Keratinocyte (primary cell): ENCODE measurements around the gene WRNIP1. TPM values are rescaled to one million over a fixed set of nuclear protein-coding genes. Genes with fewer than 3 reads are reported as not detected.

Experiments
- DNase-seq: peaks from one replicate; pipeline ENCODE4 v3.0.0-alpha.2; 2011; ENCODE audit warnings: low read depth, missing footprints, low spot score
- FAIRE-seq: peaks from 2 replicates; lab custom pipeline; 2011; peaks lifted over from hg19 to GRCh38; lab: Jason Lieb, UNC
- H2AFZ ChIP-seq: 2 replicates; pipeline ENCODE4 v1.6.0; 2012; ENCODE audit warnings: low read length, control low read depth, inconsistent platforms; ENCODE audit not compliant: control insufficient read depth
- H3K27ac ChIP-seq: 2 replicates; pipeline ENCODE4 v1.5.1; 2011; ENCODE audit warnings: low read length; ENCODE audit not compliant: control insufficient read depth, insufficient read depth
- H3K27me3 ChIP-seq: 3 replicates; pipeline ENCODE4 v1.6.0; 2011; ENCODE audit warnings: low read length; ENCODE audit not compliant: control insufficient read depth, insufficient read depth; ENCODE audit errors: extremely low read depth
- H3K36me3 ChIP-seq, 2 experiments: 2 replicates in 1 of 2; 3 replicates in 1 of 2; pipeline ENCODE4 v1.5.1; 2011; ENCODE audit warnings: low read length in 2 of 2, mild to moderate bottlenecking in 1 of 2; ENCODE audit not compliant: control insufficient read depth in 2 of 2, insufficient read depth in 2 of 2; ENCODE audit errors: extremely low read depth in 1 of 2
- H3K4me1 ChIP-seq: 3 replicates; pipeline ENCODE4 v1.5.1; 2011; ENCODE audit warnings: low read length; ENCODE audit not compliant: control insufficient read depth, insufficient read depth; ENCODE audit errors: extremely low read depth
- H3K4me2 ChIP-seq: 3 replicates; pipeline ENCODE4 v1.6.0; 2011; ENCODE audit warnings: low read depth, low read length; ENCODE audit not compliant: control insufficient read depth, insufficient read depth; ENCODE audit errors: extremely low read depth
- H3K4me3 ChIP-seq, 3 experiments: fragments of 200-600 bp in 1 of 3; sonication (generic) in 1 of 3; 2 replicates in 2 of 3; 3 replicates in 1 of 3; pipeline ENCODE4 v1.5.1; 2011 to 2016; ENCODE audit warnings: low read length in 3 of 3, mild to moderate bottlenecking in 3 of 3, control low read depth in 2 of 3, inconsistent platforms in 1 of 3, low read depth in 1 of 3, mixed read lengths in 1 of 3, mixed run types in 1 of 3, moderate library complexity in 1 of 3; ENCODE audit not compliant: control insufficient read depth in 2 of 3, insufficient read depth in 2 of 3; ENCODE audit errors: extremely low read depth in 1 of 3
- H3K79me2 ChIP-seq: 2 replicates; pipeline ENCODE4 v1.6.0; 2012; ENCODE audit warnings: low read length; ENCODE audit not compliant: control insufficient read depth, insufficient read depth
- H3K9ac ChIP-seq: 3 replicates; pipeline ENCODE4 v1.6.0; 2011; ENCODE audit warnings: low read length; ENCODE audit not compliant: control insufficient read depth, insufficient read depth; ENCODE audit errors: extremely low read depth
- H3K9me1 ChIP-seq: 3 replicates; pipeline ENCODE4 v1.6.0; 2011; ENCODE audit warnings: low read length; ENCODE audit not compliant: control insufficient read depth, insufficient read depth; ENCODE audit errors: extremely low read depth
- H3K9me3 ChIP-seq: 2 replicates; pipeline ENCODE4 v1.5.1; 2012; ENCODE audit warnings: low read depth, low read length; ENCODE audit not compliant: control insufficient read depth
- H4K20me1 ChIP-seq: 3 replicates; pipeline ENCODE4 v1.6.0; 2011; ENCODE audit warnings: low read length; ENCODE audit not compliant: control insufficient read depth, insufficient read depth; ENCODE audit errors: extremely low read depth
- CTCF ChIP-seq, 3 experiments: IDR thresholded peaks in 1 of 3; conservative IDR thresholded peaks in 1 of 3; optimal IDR thresholded peaks in 1 of 3; 2 replicates in 2 of 3; 3 replicates in 1 of 3; pipeline versions ENCODE3 to v1.5.1; 2011; ENCODE audit warnings: low read length in 3 of 3, mild to moderate bottlenecking in 3 of 3, moderate library complexity in 2 of 3, control low read depth in 1 of 3, inconsistent platforms in 1 of 3; ENCODE audit not compliant: insufficient read depth in 2 of 3; ENCODE audit errors: extremely low read depth in 1 of 3
- EZH2 ChIP-seq: IDR thresholded peaks from one replicate; pipeline ENCODE4 v1.6.1; 2012; ENCODE audit warnings: inconsistent platforms, mild to moderate bottlenecking, low read length, moderate library complexity
- dilution Hi-C: fragments of 300-500 bp; cut with MboI; formaldehyde crosslinking; loops from one replicate; pipeline ENCODE4 v1.7.0; 2020; ENCODE audit warnings: low sequenced_read_pairs; ENCODE audit not compliant: extremely low pct_ligation_motif_present
- polyA plus RNA-seq, 5 experiments: library from polyadenylated mRNA; depleted of rRNA in 3 of 5; stranded (reverse) in 3 of 5; stranded (forward) in 1 of 5; unstranded in 1 of 5; fragments of >200 nt; gene quantifications; 1 replicate in 1 of 5; 2 replicates in 3 of 5; 3 replicates in 1 of 5; pipeline versions ENCODE4 v1.2.1 to v1.2.3, GENCODE V29; 2011 to 2012; ENCODE audit warnings: missing spikeins in 2 of 5, low read depth in 1 of 5, low replicate concordance in 1 of 5

The WRNIP1 gene
- polyA plus RNA-seq, 1 donor (not counting 4 experiments of a cell fraction or from before 2014, with no cell fraction given): 52.3 TPM

GRCh38 chr6:2777249-2777648, 12.1 kb downstream of the WRNIP1 start:
- no peak overlapping the region for H2AFZ ChIP-seq
- H3K27me3 ChIP-seq: no peaks in the 10 kb centered on the region
- peaks cover 15 to 51% of the 10 kb centered on the region in 2 experiments for H3K36me3 ChIP-seq
- H3K4me2 ChIP-seq: no peak overlapping the region
- H3K27ac ChIP-seq: no peak overlapping the region
- no peak for DNase-seq
- no peaks in the 10 kb centered on the region for H3K9me3 ChIP-seq
- peaks cover 2% of the 10 kb centered on the region for H3K9me1 ChIP-seq
- no peak overlapping the region for H3K4me3 ChIP-seq
- peaks cover 13% of the 10 kb centered on the region for H4K20me1 ChIP-seq
- TF ChIP-seq CTCF (optimal IDR thresholded peaks at IDR 0.05 in 1 of 3, IDR thresholded peaks at IDR 0.05 in 1 of 3, conservative IDR thresholded peaks at IDR 0.05 in 1 of 3; ENCODE audit: extremely low read depth in 1 of 3, insufficient read depth in 2 of 3, low read length in 3 of 3) (no peak), EZH2 (no peak)
- FAIRE-seq: no peak
- no peaks in the 10 kb centered on the region for H3K4me1 ChIP-seq
- peaks cover 87% of the 10 kb centered on the region for H3K79me2 ChIP-seq
- dilution Hi-C loops: no loop called here
- no peak overlapping the region for H3K9ac ChIP-seq

- Histone ChIP-seq H3K79me2 (peaks cover 72% of the 10 kb centered on the region), H3K36me3 (peaks cover 21 to 47% of the 10 kb centered on the region in 2 experiments), H3K27me3 (no peaks in the 10 kb centered on the region), H3K9me1 (peaks cover 2% of the 10 kb centered on the region), H2AFZ (no peak overlapping the region), H3K4me1 (no peaks in the 10 kb centered on the region), H3K4me3 (no peak overlapping the region), H3K9me3 (no peaks in the 10 kb centered on the region), H3K27ac (no peak overlapping the region), H4K20me1 (peaks cover 10% of the 10 kb centered on the region), H3K4me2 (no peak overlapping the region), H3K9ac (no peak overlapping the region)
- dilution Hi-C loops: no loop called here
- TF ChIP-seq CTCF (optimal IDR thresholded peaks at IDR 0.05 in 1 of 3, IDR thresholded peaks at IDR 0.05 in 1 of 3, conservative IDR thresholded peaks at IDR 0.05 in 1 of 3; ENCODE audit: extremely low read depth in 1 of 3, insufficient read depth in 2 of 3, low read length in 3 of 3) (no peak), EZH2 (no peak)
- FAIRE-seq (no peak), DNase-seq (no peak)
These were observed 15.0 kb downstream of the WRNIP1 start for GRCh38 chr6:2780102-2780737.
